H9 (cell line): ENCODE measurements around the gene DPEP3. TPM values are rescaled to one million over a fixed set of nuclear protein-coding genes. Genes with fewer than 3 reads are reported as not detected.

Experiments used
- DNase-seq: peaks from one replicate; pipeline ENCODE4 v3.0.0-alpha.2; 2017
- H2AFZ ChIP-seq: one replicate; pipeline ENCODE4 v1.6.1; 2013; ENCODE audit warnings: mild to moderate bottlenecking, low read length, control low read depth, moderate library complexity
- H2AK5ac ChIP-seq: 2 replicates; pipeline ENCODE4 v1.6.1; 2013; ENCODE audit warnings: low read length, control low read depth, mixed read lengths; ENCODE audit not compliant: insufficient read length
- H2BK120ac ChIP-seq: one replicate; pipeline ENCODE4 v1.6.1; 2013; ENCODE audit warnings: low read depth, mild to moderate bottlenecking, low read length, control low read depth, inconsistent platforms; ENCODE audit not compliant: poor library complexity, severe bottlenecking
- H2BK12ac ChIP-seq: 2 replicates; pipeline ENCODE4 v1.6.1; 2013; ENCODE audit warnings: low read length, control low read depth, mixed read lengths, low read depth; ENCODE audit not compliant: insufficient read length
- H2BK15ac ChIP-seq: 2 replicates; pipeline ENCODE4 v1.6.1; 2013; ENCODE audit warnings: low read depth, low read length, control low read depth
- H2BK20ac ChIP-seq: one replicate; pipeline ENCODE4 v1.6.1; 2013; ENCODE audit warnings: low read depth, mild to moderate bottlenecking, low read length, control low read depth, inconsistent platforms; ENCODE audit not compliant: poor library complexity, severe bottlenecking
- H2BK5ac ChIP-seq: 2 replicates; pipeline ENCODE4 v1.6.1; 2013; ENCODE audit warnings: low read length, control low read depth, mixed read lengths; ENCODE audit not compliant: insufficient read length
- H3K14ac ChIP-seq: 2 replicates; pipeline ENCODE4 v1.6.1; 2013; ENCODE audit warnings: low read length, control low read depth; ENCODE audit not compliant: insufficient read depth
- H3K18ac ChIP-seq: 2 replicates; pipeline ENCODE4 v1.6.1; 2013; ENCODE audit warnings: low read depth, mild to moderate bottlenecking, mixed read lengths, low read length, control low read depth; ENCODE audit not compliant: insufficient read length
- H3K23ac ChIP-seq: 2 replicates; pipeline ENCODE4 v1.6.1; 2013; ENCODE audit warnings: low read length, control low read depth, mixed read lengths, low read depth; ENCODE audit not compliant: insufficient read length
- H3K23me2 ChIP-seq: 2 replicates; pipeline ENCODE4 v1.6.1; 2013; ENCODE audit warnings: low read depth, mild to moderate bottlenecking, mixed read lengths, low read length, control low read depth; ENCODE audit not compliant: insufficient read length, poor library complexity, severe bottlenecking
- H3K27ac ChIP-seq: 2 replicates; pipeline ENCODE4 v1.5.1; 2013; ENCODE audit warnings: low read length, control low read depth, mixed read lengths, low read depth; ENCODE audit not compliant: insufficient read length
- H3K27me3 ChIP-seq: 2 replicates; pipeline ENCODE4 v1.6.1; 2013; ENCODE audit warnings: low read length, control low read depth, inconsistent platforms; ENCODE audit not compliant: insufficient read depth
- H3K4ac ChIP-seq: 2 replicates; pipeline ENCODE4 v1.6.1; 2013; ENCODE audit warnings: low read depth, mild to moderate bottlenecking, control low read depth, inconsistent platforms, low read length, moderate library complexity
- H3K4me1 ChIP-seq: 2 replicates; pipeline ENCODE4 v1.6.1; 2013; ENCODE audit warnings: low read length, control low read depth, inconsistent platforms; ENCODE audit not compliant: insufficient read depth
- H3K4me2 ChIP-seq: 2 replicates; pipeline ENCODE4 v1.6.1; 2013; ENCODE audit warnings: low read length, control low read depth, mixed read lengths; ENCODE audit not compliant: insufficient read length, insufficient read depth
- H3K56ac ChIP-seq: 2 replicates; pipeline ENCODE4 v1.6.1; 2013; ENCODE audit warnings: low read depth, mild to moderate bottlenecking, mixed read lengths, low read length, control low read depth; ENCODE audit not compliant: insufficient read length
- H3K79me1 ChIP-seq: 2 replicates; pipeline ENCODE4 v1.6.1; 2013; ENCODE audit warnings: low read depth, mild to moderate bottlenecking, moderate library complexity, low read length, control low read depth, inconsistent platforms; ENCODE audit not compliant: insufficient read depth, poor library complexity, severe bottlenecking
- H3K79me2 ChIP-seq: 2 replicates; pipeline ENCODE4 v1.6.1; 2013; ENCODE audit warnings: low read length, control low read depth, inconsistent platforms; ENCODE audit not compliant: insufficient read depth
- H3K9ac ChIP-seq: 2 replicates; pipeline ENCODE4 v1.6.1; 2013; ENCODE audit warnings: low read length, control low read depth, mixed read lengths; ENCODE audit not compliant: insufficient read length; ENCODE audit errors: extremely low read depth
- H3K9me3 ChIP-seq: one replicate; pipeline ENCODE4 v1.6.1; 2013; ENCODE audit warnings: low read depth, low read length, inconsistent platforms; ENCODE audit not compliant: control insufficient read depth
- H3T11ph ChIP-seq: one replicate; pipeline ENCODE4 v1.6.1; 2013; ENCODE audit warnings: mild to moderate bottlenecking, low read length, control low read depth, inconsistent platforms
- H4K20me1 ChIP-seq: one replicate; pipeline ENCODE4 v1.6.1; 2013; ENCODE audit not compliant: control insufficient read depth, insufficient read length, insufficient read depth
- H4K5ac ChIP-seq: 2 replicates; pipeline ENCODE4 v1.6.1; 2013; ENCODE audit warnings: low read depth, mild to moderate bottlenecking, mixed read lengths, low read length, control low read depth; ENCODE audit not compliant: insufficient read length
- H4K8ac ChIP-seq: replicated peaks from 2 replicates; pipeline ENCODE4 v1.6.1; 2013; ENCODE audit warnings: low read length, control low read depth, mixed read lengths, low read depth; ENCODE audit not compliant: insufficient read length
- H4K91ac ChIP-seq: 2 replicates; pipeline ENCODE4 v1.6.1; 2013; ENCODE audit warnings: low read depth, mild to moderate bottlenecking, moderate library complexity, mixed read lengths, low read length, control low read depth; ENCODE audit not compliant: insufficient read length
- H3K27ac Mint-ChIP-seq, 3 experiments: 2 replicates in 2 of 3; 3 replicates in 1 of 3; pipeline ENCODE4 v1.8.0; 2020 to 2021; ENCODE audit warnings: mixed read lengths in 3 of 3, mild to moderate bottlenecking in 1 of 3, moderate library complexity in 1 of 3
- H3K27me3 Mint-ChIP-seq: 2 replicates; pipeline ENCODE4 v1.8.0; 2021; ENCODE audit warnings: low read depth, mild to moderate bottlenecking, moderate library complexity, mixed read lengths
- H3K36me3 Mint-ChIP-seq, 3 experiments: 2 replicates in 2 of 3; 3 replicates in 1 of 3; pipeline ENCODE4 v1.8.0; 2020 to 2021; ENCODE audit warnings: low read depth in 3 of 3, mixed read lengths in 3 of 3; ENCODE audit not compliant: insufficient read depth in 1 of 3
- H3K4me1 Mint-ChIP-seq, 2 experiments: 2 replicates each; pipeline ENCODE4 v1.8.0; 2020; ENCODE audit warnings: mixed read lengths in 2 of 2
- H3K4me3 Mint-ChIP-seq, 2 experiments: 2 replicates in 1 of 2; 3 replicates in 1 of 2; pipeline ENCODE4 v1.8.0; 2020 to 2021; ENCODE audit warnings: mild to moderate bottlenecking in 2 of 2, mixed read lengths in 2 of 2, moderate library complexity in 1 of 2
- H3K9me3 Mint-ChIP-seq, 2 experiments: 2 replicates in 1 of 2; 3 replicates in 1 of 2; pipeline ENCODE4 v1.8.0; 2020; ENCODE audit warnings: mild to moderate bottlenecking in 2 of 2, mixed read lengths in 2 of 2, moderate library complexity in 1 of 2
- CTCF ChIP-seq: fragments of 200-600 bp; sonication (generic); conservative IDR thresholded peaks from 3 replicates; pipeline ENCODE4 v1.8.0; 2021; ENCODE audit warnings: antibody characterized with exemption, mild to moderate bottlenecking
- WGBS: extraction: QIAGEN DNeasy Blood & Tissue Kit; methylation state at CpG from one replicate; pipeline ENCODE4 v1.1.7; 2013; ENCODE audit warnings: missing lambda C conversion rate, low lambda C conversion rate, mixed read lengths; ENCODE audit not compliant: insufficient read length; ENCODE audit errors: extremely low coverage; 5-methylcytosine and 5-hydroxymethylcytosine counted together
- total RNA-seq: library from RNA; stranded (reverse); gene quantifications from 2 replicates; pipeline ENCODE4 v1.2.1, GENCODE V29; 2021

Gene DPEP3
- total RNA-seq, 1 experiment from 2014 or later: 0.68 TPM

GRCh38 chr16:67954421-67955196 lies 25.7 kb downstream of the DPEP3 start:
- Histone ChIP-seq H3K56ac (no peak overlapping the region), H3T11ph (no peak overlapping the region), H3K23me2 (no peaks in the 10 kb centered on the region), H4K5ac (no peak overlapping the region), H2BK12ac (no peak overlapping the region), H4K20me1 (no peaks in the 10 kb centered on the region), H2AK5ac (no peak overlapping the region), H2BK20ac (no peak overlapping the region), H3K9me3 (no peaks in the 10 kb centered on the region), H3K27ac (no peak overlapping the region), H3K9ac (no peak overlapping the region), H3K14ac (no peak overlapping the region), H4K8ac (no peak overlapping the region), H2AFZ (no peak overlapping the region), H3K79me2 (no peaks in the 10 kb centered on the region), H2BK5ac (no peak overlapping the region), H3K4me2 (no peak overlapping the region), H2BK120ac (no peak overlapping the region), H3K27me3 (no peaks in the 10 kb centered on the region), H3K18ac (no peak overlapping the region), H2BK15ac (no peak overlapping the region), H3K4me1 (no peaks in the 10 kb centered on the region), H4K91ac (no peak overlapping the region), H3K79me1 (no peaks in the 10 kb centered on the region), H3K23ac (no peak overlapping the region), H3K4ac (no peak overlapping the region)
- TF ChIP-seq CTCF: no peak
- Mint-ChIP-seq H3K36me3 (peaks cover 17 to 69% (median 49%) of the 10 kb centered on the region in 3 experiments; a peak in 6 of 7 replicates), H3K27ac (no peak overlapping the region; a peak in 1 of 7 replicates), H3K27me3 (no peaks in the 10 kb centered on the region), H3K4me1 (no peaks in the 10 kb centered on the region), H3K9me3 (no peaks in the 10 kb centered on the region), H3K4me3 (no peak overlapping the region)
- DNase-seq: no peak
- WGBS: no CpG with 5 or more reads among the region's 10 CpGs
